K562 treated with DMSO at 1 percent for 24 hours (cell line): ENCODE results near the gene CHCHD2. TPM values are rescaled to one million over a fixed set of nuclear protein-coding genes. Genes with fewer than 3 reads are reported as not detected.

Experiments
- total RNA-seq: library from RNA; unstranded; fragments of 300-600 nt; gene quantifications from 2 replicates; pipeline ENCODE4 v1.2.3, GENCODE V29; 2022; ENCODE audit warnings: low read depth; ENCODE audit not compliant: insufficient read depth

CHCHD2 gene, protein sequence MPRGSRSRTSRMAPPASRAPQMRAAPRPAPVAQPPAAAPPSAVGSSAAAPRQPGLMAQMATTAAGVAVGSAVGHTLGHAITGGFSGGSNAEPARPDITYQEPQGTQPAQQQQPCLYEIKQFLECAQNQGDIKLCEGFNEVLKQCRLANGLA
- 890 and 981 TPM in 2 replicates for total RNA-seq

DNA sequence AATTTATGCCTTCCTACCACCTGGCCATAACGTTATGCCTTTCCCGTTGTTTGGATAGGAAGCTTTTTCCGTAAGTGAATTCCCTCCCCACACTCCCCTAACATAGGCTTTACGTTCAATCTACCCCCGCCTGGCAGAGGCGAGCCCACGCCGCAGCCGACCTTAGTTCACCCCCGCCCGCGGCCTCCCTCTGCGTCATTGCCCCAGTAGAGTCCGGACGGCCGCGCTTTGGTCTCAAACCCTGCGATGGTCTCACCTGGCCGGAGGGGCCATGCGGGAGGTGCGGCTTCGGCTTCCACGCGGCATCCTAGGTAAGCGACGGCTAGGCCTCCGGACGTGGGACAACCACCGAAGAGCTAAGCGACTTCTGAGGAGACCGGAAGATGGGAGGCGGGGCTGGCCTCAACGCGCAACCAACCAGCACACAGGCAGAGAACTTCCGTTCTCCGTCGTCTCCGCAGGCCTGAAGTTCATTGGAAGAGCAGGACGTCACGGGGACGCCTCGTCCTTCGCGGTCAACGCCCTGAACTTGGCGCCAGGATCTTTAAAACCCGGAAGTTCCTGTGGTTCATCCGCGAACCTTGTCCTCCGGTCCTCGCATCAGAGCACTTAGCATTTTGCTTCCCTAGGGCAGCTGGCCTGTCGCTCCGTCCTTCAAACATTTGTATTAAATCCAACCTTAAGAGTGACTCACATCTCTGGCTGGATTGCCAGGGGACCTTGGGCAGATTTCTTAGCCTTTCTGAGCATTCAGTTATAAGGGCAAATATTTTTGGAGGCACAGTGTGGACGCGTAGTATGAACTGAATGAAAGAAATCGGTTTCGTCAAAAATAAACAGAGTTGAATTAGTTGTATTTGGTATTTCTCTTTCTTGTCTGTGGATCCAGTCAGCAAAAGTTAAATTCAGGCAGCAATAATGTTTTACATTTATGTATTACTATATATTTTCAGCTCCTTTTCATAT, at the start of gene CHCHD2:
Gene CHCHD2 (minus strand): TSS at position 369 of the 966 bp plus-strand sequence. CDS start 63 bp downstream, at position 306.

DNA sequence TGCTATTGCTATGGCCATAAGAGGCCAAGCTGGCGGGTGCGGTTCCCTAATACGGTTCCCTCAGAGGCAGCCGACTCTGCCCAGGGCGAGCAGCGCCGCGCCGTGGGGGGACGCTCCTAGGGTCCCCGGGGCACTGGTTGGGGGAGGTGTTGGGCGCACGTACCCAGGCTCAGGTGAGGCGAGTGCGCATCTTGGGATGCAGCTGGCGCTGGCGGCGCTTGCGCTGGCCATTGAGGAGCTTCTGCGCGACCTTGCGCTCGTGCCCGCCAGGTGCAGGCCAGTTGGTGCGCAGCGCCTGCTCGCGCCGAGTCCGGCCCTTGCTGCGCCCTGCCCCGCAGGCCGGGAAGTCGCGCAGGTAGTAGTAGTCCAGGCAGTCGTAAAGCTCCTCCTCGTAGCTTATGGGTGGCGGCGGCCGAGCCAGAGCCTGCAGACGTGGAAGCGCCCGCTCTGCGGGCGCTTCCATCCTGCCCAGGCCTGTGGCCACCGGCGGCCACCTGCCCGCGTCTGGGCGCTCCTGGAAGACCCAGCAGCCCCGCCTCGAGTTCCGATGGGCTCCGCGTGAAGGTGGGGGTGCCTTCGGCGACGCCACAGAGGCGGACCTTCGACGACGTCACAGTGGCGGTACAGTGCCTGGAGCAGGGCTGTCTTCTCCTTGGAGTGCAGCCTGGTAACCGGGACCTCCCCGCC, 9.7 kb upstream of the CHCHD2 start, which contains the start of gene NUPR2:
Gene NUPR2 (minus strand): TSS at position 566 of the 687 bp plus-strand sequence. CDS start 103 bp downstream, at position 463.

DNA sequence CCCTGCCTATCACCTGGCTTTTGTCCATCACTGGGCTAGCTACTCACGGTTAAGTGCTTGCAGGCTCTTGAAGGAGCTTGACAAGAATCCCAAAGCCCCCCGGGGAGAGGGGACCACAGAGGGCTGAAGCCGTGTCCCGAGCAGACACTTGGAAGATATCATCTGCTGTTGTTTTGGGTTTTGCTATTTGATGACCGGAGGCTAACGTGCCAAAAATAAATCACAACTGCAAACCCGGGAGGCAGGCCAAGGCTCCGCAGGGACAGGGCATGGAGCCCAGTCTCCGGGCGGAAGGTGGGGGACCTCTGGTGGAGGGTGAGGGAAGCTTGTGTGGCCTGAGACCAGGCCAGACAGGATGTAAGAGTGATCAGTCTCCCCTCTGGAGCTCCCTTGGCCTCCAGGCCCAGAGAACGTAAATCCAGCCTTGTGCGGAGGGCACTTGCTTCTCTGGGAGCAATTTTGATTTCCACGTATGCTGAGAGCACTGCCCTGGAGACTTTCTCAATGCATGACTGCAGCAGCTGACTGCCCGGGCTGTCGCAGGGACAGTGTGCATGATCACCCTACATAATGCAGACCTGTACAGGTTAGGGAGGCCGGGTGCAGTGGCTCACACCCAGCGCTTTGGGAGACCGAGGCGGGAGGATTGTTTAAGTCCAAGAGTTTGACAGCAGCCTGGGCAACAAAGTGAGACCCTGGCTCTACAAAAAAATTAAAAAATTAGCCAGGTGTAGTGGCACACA, 13.3 kb downstream of the CHCHD2 start, which contains the start of gene PHKG1:
Gene PHKG1 (minus strand): TSS at position 164 of the 743 bp plus-strand sequence. CDS start 4,011 bp downstream, outside the sequence.

DNA sequence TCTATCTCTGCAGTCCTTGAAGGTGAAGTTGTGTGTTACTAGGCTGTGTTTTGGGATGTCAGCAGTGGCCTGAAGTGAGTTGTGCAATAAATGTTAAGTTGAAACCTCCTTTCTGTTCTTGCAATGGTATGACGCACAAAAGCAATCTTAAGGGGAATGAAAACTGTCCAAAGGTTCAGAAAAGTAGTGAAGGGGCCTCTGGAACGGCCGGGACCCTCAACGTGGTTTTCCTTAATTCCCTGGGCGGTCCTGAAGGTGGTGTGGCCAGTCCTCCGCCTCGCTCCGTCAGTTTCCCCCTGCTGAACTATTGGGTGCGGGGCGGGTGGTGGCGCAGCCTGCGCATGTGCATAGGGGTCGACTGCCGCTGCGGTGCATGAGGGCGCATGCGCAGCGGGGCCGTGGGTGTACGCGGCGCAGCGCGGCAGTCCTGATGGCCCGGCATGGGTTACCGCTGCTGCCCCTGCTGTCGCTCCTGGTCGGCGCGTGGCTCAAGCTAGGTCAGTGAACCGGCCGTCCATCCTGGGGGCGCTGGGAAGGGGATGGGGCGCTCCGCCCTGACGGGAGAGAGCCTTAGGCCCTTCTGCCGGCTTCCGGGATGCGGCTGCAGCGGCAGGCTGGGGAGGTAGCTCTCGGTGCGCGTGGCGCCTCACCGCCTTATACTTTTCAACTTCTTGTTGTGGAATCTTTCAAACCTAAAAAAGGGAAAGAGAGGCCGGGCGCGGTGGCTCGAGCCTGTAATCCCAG, 42.2 kb downstream of the CHCHD2 start, which contains the start of gene SUMF2:
Gene SUMF2 (plus strand): TSS at position 405 of the 744 bp plus-strand sequence. CDS start 26 bp downstream, at position 431.

Other genes starting within 250 kb of the CHCHD2 start
- gene SEPTIN14, start 243.7 kb downstream of the CHCHD2 start, total RNA-seq: 0.06 and 0.21 TPM in 2 replicates
- gene ZNF713, start 219.0 kb downstream of the CHCHD2 start, total RNA-seq: 1.0 and 1.7 TPM in 2 replicates
- 4.8 and 5.7 TPM in 2 replicates for gene MRPS17, start 154.6 kb downstream of the CHCHD2 start, total RNA-seq
- gene NIPSNAP2, start 141.9 kb downstream of the CHCHD2 start, total RNA-seq: 32.6 and 37.6 TPM in 2 replicates
- gene PSPH, start 55.0 kb downstream of the CHCHD2 start, total RNA-seq: 36.6 and 37.2 TPM in 2 replicates
- 113 and 131 TPM in 2 replicates for gene CCT6A, start 54.7 kb downstream of the CHCHD2 start, total RNA-seq
- 81.8 and 84.3 TPM in 2 replicates for gene SUMF2, start 42.2 kb downstream of the CHCHD2 start, total RNA-seq
- 1.7 and 2.3 TPM in 2 replicates for gene PHKG1, start 13.5 kb downstream of the CHCHD2 start, total RNA-seq
- not detected in 2 replicates for gene NUPR2, start 9.9 kb upstream of the CHCHD2 start, total RNA-seq